DOHH2 (cell line): ENCODE results near the gene ACSF3.

Experiments used
- EZH2phosphoT487 ChIP-seq: fragments of 200-600 bp; sonication (generic); IDR thresholded peaks from 2 replicates; pipeline ENCODE4 v1.6.1; 2017; ENCODE audit warnings: borderline replicate concordance, mild to moderate bottlenecking, antibody characterized with exemption, low read length, moderate library complexity, mixed read lengths
- TF ChIP-seq, protein P1 (sequence below): fragments of 200-600 bp; sonication (generic); IDR thresholded peaks from one replicate; pipeline ENCODE4 v1.5.1; 2014; ENCODE audit warnings: antibody characterized with exemption, mild to moderate bottlenecking, low read depth, low read length; ENCODE audit not compliant: poor library complexity, severe bottlenecking

- TF ChIP-seq, protein P1, sequence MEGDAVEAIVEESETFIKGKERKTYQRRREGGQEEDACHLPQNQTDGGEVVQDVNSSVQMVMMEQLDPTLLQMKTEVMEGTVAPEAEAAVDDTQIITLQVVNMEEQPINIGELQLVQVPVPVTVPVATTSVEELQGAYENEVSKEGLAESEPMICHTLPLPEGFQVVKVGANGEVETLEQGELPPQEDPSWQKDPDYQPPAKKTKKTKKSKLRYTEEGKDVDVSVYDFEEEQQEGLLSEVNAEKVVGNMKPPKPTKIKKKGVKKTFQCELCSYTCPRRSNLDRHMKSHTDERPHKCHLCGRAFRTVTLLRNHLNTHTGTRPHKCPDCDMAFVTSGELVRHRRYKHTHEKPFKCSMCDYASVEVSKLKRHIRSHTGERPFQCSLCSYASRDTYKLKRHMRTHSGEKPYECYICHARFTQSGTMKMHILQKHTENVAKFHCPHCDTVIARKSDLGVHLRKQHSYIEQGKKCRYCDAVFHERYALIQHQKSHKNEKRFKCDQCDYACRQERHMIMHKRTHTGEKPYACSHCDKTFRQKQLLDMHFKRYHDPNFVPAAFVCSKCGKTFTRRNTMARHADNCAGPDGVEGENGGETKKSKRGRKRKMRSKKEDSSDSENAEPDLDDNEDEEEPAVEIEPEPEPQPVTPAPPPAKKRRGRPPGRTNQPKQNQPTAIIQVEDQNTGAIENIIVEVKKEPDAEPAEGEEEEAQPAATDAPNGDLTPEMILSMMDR: no peak
- TF ChIP-seq EZH2phosphoT487: no peak
These were observed 107.3 kb downstream of the ACSF3 start for GRCh38 chr16:89200850-89201411.
